NCI-H2107 treated with DMSO at 0.1 percent for 48 hours (cell line): ENCODE results near the gene JMJD6.
A peak's percentile ranks its signal among the peaks of the same experiment; 100 is the strongest.

Experiments
- DNase-seq: peaks from one replicate; lab custom pipeline; 2025; ENCODE audit not compliant: unreplicated experiment; lab: John Stamatoyannopoulos, UW

JMJD6 gene

GRCh38 chr17:76681222-76682137 is 44.9 kb downstream of the JMJD6 start:
- peak; percentile 33 for DNase-seq

DNA sequence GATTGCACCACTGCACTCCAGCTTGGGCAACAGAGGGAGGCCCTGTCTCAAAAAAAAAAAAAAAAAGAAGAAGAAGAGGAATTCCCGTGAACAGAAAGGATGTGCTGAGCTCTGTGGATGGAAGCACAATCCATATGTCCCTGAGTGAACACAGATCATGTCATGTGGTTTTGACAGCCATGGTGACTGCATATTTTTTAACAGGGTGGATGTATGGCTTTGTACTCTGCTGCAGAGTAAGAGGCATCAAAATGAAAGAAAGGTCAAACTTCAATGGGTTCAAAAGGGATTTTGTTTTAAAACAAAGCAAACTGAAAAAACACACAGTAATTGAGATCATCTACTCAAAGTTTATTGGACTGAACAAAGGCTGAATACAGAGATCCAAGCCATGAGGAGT is 47.2 kb downstream of the JMJD6 start:
- no peak for DNase-seq

GRCh38 chr17:76678330-76678729 is 48.1 kb downstream of the JMJD6 start:
- no peak for DNase-seq

DNA sequence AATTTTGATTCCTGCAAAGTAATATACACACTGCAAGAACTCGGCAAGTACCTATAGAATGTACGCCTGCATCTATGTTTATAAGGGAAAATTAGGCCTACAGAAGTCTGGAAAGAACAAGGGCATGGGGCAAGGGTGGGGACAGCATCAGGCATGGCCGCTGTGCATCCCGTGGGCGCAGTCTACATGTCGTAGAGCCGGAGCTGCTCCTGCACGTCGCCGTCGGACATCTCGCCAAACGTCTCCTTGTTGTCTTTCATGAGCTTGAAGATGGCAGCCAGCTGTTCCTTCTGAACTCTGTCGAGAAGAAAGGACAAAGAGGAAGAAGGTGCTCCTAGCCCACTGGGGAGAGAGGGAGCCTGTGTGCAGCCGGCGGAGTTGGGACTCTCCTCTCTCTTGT is 49.0 kb downstream of the JMJD6 start:
- no peak for DNase-seq

DNA sequence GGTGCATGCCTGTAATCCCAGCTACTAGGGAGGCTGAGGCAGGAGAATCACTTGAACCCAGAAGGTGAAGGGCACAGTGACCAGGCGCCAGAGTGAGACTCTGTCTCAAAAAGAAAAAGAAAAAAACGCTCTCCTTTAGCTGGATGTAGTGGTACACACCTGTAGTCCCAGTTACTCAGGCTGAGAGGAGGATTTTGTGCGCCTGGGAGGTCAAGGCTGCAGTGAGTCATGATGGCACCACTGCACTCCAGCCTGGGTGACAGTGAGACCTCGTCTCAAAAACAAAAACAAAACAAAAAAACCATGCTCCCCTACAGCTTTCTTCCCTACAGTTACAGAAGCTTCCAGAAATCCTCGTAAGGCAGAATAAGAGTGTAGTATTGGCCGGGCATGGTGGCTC is 49.8 kb downstream of the JMJD6 start:
- DNase-seq = no peak

DNA sequence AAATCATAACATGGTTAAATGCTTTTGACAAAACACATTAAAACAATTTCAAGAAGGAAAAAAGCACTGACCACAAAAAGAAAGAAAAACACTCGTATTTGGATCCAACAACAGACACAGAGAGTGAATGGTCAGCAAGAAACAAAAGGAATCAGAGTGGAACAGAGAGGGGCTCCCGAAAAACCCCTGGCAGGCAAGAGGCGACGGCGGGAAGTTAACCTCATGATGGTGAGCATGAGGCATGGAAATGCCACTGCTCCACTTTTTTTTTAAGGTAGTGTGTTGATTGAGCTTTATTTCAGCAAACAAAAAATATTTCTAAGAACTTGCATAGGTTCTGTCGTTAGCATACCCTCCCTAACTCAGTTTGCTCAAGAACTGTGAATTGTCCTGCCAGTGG is 50.8 kb downstream of the JMJD6 start:
- DNase-seq = no peak

DNA sequence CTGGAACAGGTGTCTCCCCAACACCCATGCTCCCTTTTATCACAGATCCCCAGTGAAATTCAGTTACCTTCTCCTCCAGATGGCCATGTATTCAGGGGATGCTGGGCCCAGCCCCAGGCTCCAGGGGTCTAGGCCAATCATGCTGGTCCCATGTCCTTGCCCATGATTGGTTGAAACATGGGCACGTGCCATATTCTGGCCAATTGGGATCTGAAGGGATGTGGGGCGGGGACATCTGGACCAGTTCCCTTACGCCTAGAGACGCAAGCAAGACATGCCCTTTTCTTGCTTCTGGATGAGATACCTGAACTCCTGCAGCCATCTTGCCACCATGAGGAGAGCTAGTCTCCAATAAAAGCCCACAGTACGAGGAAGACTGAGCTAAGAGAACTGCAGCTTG is 51.8 kb downstream of the JMJD6 start:
- DNase-seq = no peak

GRCh38 chr17:76673729-76674128 is 52.7 kb downstream of the JMJD6 start:
- DNase-seq = no peak

DNA sequence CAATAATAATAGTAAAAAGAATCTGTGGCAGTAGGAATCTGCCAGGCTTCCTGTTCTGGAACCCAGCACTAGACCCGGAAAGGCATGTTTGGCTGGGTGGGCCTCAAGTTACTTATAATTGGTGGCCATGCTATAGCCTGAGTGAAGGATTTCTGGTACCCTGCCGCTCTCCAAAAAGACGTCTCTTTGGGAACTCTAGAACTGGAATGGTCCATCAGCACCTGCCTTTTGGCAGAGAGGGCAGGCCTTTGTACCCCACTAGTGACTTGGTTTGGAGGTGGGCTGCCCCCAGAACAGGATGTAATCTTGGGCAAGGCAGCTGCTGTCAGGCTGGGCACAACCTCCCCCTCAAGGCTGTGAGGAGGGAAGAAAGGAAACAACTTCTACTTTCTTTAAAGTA is 53.5 kb downstream of the JMJD6 start:
- no peak for DNase-seq

DNA sequence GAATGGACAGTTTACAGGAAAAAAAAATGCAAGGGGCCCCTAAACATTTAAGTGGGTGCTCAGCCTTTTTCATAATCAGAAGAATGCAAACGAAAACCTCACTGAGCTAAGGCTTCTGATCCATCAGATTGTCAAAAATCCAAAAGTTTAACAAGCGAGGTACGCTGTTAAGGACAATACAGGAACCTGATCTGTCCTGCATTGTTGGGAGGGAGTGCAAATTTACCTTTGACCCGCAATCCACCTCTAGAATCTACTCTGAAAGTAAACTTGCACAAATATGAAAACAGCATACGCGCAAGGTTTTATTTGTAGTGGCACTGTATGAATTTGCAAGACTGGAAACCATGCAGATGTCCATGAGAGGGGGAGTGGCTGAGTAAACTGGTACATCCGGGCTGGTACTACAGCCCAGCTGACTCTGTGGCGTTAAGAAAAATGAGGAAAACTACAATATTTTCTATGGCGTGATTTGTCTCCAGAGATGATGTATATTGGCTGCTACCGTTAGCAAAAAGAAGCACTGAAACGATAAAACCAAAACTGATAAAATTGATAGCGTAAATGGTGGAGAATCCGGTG is 54.0 kb downstream of the JMJD6 start:
- DNase-seq = no peak

GRCh38 chr17:76671912-76672262 is 54.5 kb downstream of the JMJD6 start:
- no peak for DNase-seq

GRCh38 chr17:76671123-76671911 is 55.1 kb downstream of the JMJD6 start:
- DNase-seq = peak; percentile 96

GRCh38 chr17:76670718-76671122 is 55.7 kb downstream of the JMJD6 start:
- no peak for DNase-seq

GRCh38 chr17:76670020-76670717 is 56.2 kb downstream of the JMJD6 start:
- no peak for DNase-seq
